CD4-positive, alpha-beta T cell treated with Interleukin-6 for 4 hours (primary cell): ENCODE results near the gene CLPTM1L.
A peak's percentile ranks its signal among the peaks of the same experiment; 100 is the strongest.
"Not testable (repeated sequence)": the region's sequence is repeated elsewhere in the genome, so short reads cannot be mapped to it uniquely, and the experiment has no call there.

Source experiments
- DNase-seq: peaks from one replicate; pipeline ENCODE4 v3.0.0-alpha.2; 2020; ENCODE audit warnings: mixed read lengths

The CLPTM1L gene

GRCh38 chr5:1380910-1381309, 36.0 kb upstream of the CLPTM1L start:
- no peak for DNase-seq

GRCh38 chr5:1380011-1380817, 35.3 kb upstream of the CLPTM1L start:
- DNase-seq, result peak; percentile 69

- DNase-seq, result no peak
These were observed 34.2 kb upstream of the CLPTM1L start for GRCh38 chr5:1378866-1379659.

GRCh38 chr5:1378096-1378495, 33.2 kb upstream of the CLPTM1L start:
- DNase-seq, result no peak

- no peak for DNase-seq
These were observed 32.1 kb upstream of the CLPTM1L start for GRCh38 chr5:1376981-1377380.

- DNase-seq, result no peak
These were observed 31.2 kb upstream of the CLPTM1L start for GRCh38 chr5:1375871-1376810.

GRCh38 chr5:1374679-1375055, 29.8 kb upstream of the CLPTM1L start:
- no peak for DNase-seq

GRCh38 chr5:1374030-1374678, 29.3 kb upstream of the CLPTM1L start:
- DNase-seq, result no peak

- not testable (repeated sequence) for DNase-seq
These were observed 27.1 kb upstream of the CLPTM1L start for GRCh38 chr5:1371972-1372342.

- DNase-seq, result no peak
These were observed 26.5 kb upstream of the CLPTM1L start for GRCh38 chr5:1371218-1371971.

GRCh38 chr5:1370006-1370405, 25.1 kb upstream of the CLPTM1L start:
- no peak for DNase-seq

- no peak for DNase-seq
These were observed 23.9 kb upstream of the CLPTM1L start for GRCh38 chr5:1368756-1369155.

- DNase-seq, result no peak
These were observed 23.3 kb upstream of the CLPTM1L start for GRCh38 chr5:1368236-1368635.

- no peak for DNase-seq
These were observed 22.2 kb upstream of the CLPTM1L start for GRCh38 chr5:1367149-1367548.

GRCh38 chr5:1366514-1366913, 21.6 kb upstream of the CLPTM1L start:
- no peak for DNase-seq

- no peak for DNase-seq
These were observed 19.3 kb upstream of the CLPTM1L start for GRCh38 chr5:1364211-1364610.

- no peak for DNase-seq
These were observed 18.7 kb upstream of the CLPTM1L start for GRCh38 chr5:1363581-1363980.

- DNase-seq, result no peak
These were observed 18.3 kb upstream of the CLPTM1L start for GRCh38 chr5:1363160-1363559.

GRCh38 chr5:1362242-1363015, 17.5 kb upstream of the CLPTM1L start:
- DNase-seq, result no peak

GRCh38 chr5:1360861-1361260, 16.0 kb upstream of the CLPTM1L start:
- DNase-seq, result no peak

GRCh38 chr5:1360367-1360766, 15.5 kb upstream of the CLPTM1L start:
- DNase-seq, result not testable (repeated sequence)
